BLaER1 treated with 17β-estradiol and CSF1 and Interleukin-3, amounts not matched to agents 10 nM and 100 nM (cell line): ENCODE measurements around the gene COQ6.
"Not testable (repeated sequence)": the region's sequence is repeated elsewhere in the genome, so short reads cannot be mapped to it uniquely, and the experiment has no call there.

Experiments
- H3K27ac ChIP-seq, 11 experiments: shearing (Covaris generic); formaldehyde crosslinking; 2 replicates each; pipeline ENCODE4 v1.8.1; 2022
- H3K27me3 ChIP-seq, 11 experiments: shearing (Covaris generic); formaldehyde crosslinking; 2 replicates each; pipeline ENCODE4 v1.8.1; 2022
- H3K36me3 ChIP-seq, 11 experiments: shearing (Covaris generic); formaldehyde crosslinking; 2 replicates each; pipeline ENCODE4 v1.8.1; 2022
- H3K4me1 ChIP-seq, 10 experiments: shearing (Covaris generic); formaldehyde crosslinking; 2 replicates each; pipeline ENCODE4 v1.8.1; 2022
- H3K4me2 ChIP-seq, 11 experiments: shearing (Covaris generic); formaldehyde crosslinking; 2 replicates each; pipeline ENCODE4 v1.8.1; 2022
- H3K4me3 ChIP-seq, 10 experiments: shearing (Covaris generic); formaldehyde crosslinking; 2 replicates each; pipeline ENCODE4 v1.8.1; 2022
- H3K9ac ChIP-seq, 11 experiments: shearing (Covaris generic); formaldehyde crosslinking; 2 replicates each; pipeline ENCODE4 v1.8.1; 2022
- H3K9me3 ChIP-seq, 11 experiments: shearing (Covaris generic); formaldehyde crosslinking; replicated peaks in 1 of 11; 2 replicates each; pipeline ENCODE4 v1.8.1; 2022
- H4K20me1 ChIP-seq, 11 experiments: shearing (Covaris generic); formaldehyde crosslinking; 2 replicates each; pipeline ENCODE4 v1.8.1; 2022
- Cebpa-rat ChIP-seq, 11 experiments: shearing (Covaris generic); IDR thresholded peaks; 2 replicates each; pipeline ENCODE4 v1.8.1; 2022

COQ6 gene

DNA sequence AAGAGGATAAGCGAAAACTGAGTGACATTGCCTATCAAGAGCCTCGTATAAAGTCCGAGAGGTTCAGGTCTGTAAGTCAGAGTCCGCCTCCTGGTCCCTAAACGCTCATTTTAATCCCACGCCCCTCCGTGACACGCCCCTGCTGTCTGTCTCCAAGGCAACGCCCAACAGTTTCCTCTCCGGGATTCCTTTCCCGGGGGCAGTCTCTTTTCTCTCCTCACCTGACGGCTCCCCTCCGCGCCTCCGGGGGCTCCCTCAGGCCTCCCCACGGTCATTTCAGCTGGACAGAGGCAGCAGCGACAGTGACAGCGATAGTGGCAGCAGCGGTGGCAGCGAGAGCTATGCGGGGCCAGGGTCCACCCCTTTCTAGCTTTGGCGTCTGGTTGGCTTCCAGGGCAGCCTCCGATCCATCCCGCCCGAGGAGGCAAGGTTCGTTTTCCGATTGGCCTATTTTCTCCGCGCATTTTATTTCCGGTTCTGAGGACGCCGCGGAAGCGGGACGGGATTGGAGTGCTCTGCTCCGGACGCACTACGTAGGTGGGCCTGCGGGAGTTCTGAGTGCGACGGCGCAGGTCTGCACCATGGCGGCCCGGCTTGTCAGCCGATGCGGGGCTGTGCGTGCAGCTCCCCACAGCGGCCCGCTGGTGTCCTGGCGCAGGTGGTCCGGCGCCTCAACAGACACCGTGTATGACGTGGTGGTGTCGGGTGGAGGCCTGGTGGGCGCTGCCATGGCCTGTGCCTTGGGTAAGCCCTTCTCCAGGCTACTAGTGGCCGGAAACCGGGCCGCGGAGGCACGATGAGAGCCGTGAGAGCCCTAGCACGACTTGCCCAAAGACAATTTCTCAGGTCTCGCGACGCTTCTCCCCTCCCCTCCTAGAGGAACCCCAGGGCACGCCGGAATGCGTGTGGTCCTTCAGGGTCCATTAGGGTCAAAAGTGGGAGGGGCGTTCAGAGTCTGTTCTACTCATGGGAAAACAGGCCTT lies at the start of gene COQ6, which contains the start of gene FAM161B:
TSS of gene COQ6 (plus strand) at position 551 of the 983 bp plus-strand sequence. CDS start at position 582, 31 bp downstream.
TSS of gene FAM161B (minus strand) at position 343 of the 983 bp plus-strand sequence. CDS start at position 275, 68 bp downstream.
- peak within 1 kb of the TSS; percentile 74 to 83 (median 81) for H3K9ac ChIP-seq
- H3K27ac ChIP-seq: peak within 1 kb of the TSS; percentile 44 to 83 (median 76); a peak in 21 of 22 replicates
- peak within 1 kb of the TSS; percentile 67 to 81 (median 69) for H3K4me3 ChIP-seq
- H3K4me1 ChIP-seq: peaks cover 11 to 27% (median 16%) of the 10 kb centered on the region in 10 experiments; a peak in 18 of 20 replicates
- peak within 1 kb of the TSS; percentile 76 to 93 (median 85) for H3K4me2 ChIP-seq
- peaks cover 3 to 19% (median 15%) of the 10 kb centered on the region in 11 experiments; a peak in 19 of 22 replicates for H3K36me3 ChIP-seq
- no peaks in the 10 kb centered on the region for H4K20me1 ChIP-seq
- no peaks in the 10 kb centered on the region for H3K9me3 ChIP-seq
- no peak for TF ChIP-seq Cebpa-rat (IDR thresholded peaks at IDR 0.05)
- no peaks in the 10 kb centered on the region; a peak in 1 of 22 replicates for H3K27me3 ChIP-seq

DNA sequence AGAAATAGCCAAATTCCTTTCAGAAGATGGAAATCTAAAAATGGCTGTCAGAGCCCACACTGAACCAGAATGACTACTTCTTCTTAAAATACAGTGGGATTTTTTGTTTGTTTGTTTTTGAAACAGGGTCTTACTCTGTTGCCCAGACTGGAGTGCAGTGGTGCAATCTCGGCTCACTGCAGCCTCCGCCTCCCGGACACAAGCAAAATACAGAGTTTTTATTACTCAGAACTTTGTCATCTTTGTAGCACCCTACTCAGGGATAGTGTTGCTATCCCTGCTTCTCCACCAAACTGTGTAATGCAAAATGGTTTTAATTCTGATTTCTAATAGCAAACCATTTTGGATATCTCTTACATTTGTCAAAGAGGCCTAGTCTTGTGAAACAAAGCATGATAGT lies 47.1 kb upstream of the COQ6 start:
- Histone ChIP-seq H3K4me1 (no peaks in the 10 kb centered on the region), H3K36me3 (peaks cover 94 to 100% (median 98%) of the 10 kb centered on the region in 11 experiments), H3K27ac (no peak overlapping the region), H3K9ac (no peak overlapping the region), H3K4me3 (no peak overlapping the region), H3K9me3 (no peaks in the 10 kb centered on the region), H4K20me1 (peaks cover 0 to 52% (median 26%) of the 10 kb centered on the region in 11 experiments; a peak in 14 of 22 replicates), H3K27me3 (no peaks in the 10 kb centered on the region), H3K4me2 (no peak overlapping the region)
- no peak for TF ChIP-seq Cebpa-rat (IDR thresholded peaks at IDR 0.05)

DNA sequence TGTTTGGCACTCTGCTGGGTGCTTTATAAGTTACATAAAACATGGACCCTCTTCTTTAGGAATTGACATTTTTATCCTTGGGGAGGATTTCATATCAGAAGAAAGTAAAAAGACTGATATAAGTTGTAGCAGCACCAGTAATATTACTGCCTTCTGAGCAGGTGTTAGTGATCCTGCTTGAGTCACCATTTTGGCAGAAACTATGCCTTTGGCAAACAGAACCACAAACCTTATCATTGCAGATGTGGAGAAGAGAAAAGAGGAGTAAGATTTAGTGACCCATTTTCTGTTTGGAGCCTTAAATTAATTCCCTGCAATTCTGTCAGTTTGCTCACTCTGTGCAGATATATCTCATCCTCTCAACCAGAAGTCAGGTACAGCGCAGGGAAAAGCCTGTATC lies 40.4 kb upstream of the COQ6 start:
- Histone ChIP-seq H4K20me1 (peaks cover 0 to 49% (median 0%) of the 10 kb centered on the region in 11 experiments; a peak in 4 of 22 replicates), H3K4me1 (no peaks in the 10 kb centered on the region), H3K9me3 (peaks cover 18 to 36% (median 31%) of the 10 kb centered on the region in 11 experiments), H3K4me3 (no peak overlapping the region), H3K36me3 (peaks cover 97 to 100% (median 98%) of the 10 kb centered on the region in 11 experiments), H3K27me3 (no peaks in the 10 kb centered on the region), H3K4me2 (no peak overlapping the region), H3K9ac (no peak overlapping the region), H3K27ac (no peak overlapping the region)
- no peak for TF ChIP-seq Cebpa-rat (IDR thresholded peaks at IDR 0.05)

DNA sequence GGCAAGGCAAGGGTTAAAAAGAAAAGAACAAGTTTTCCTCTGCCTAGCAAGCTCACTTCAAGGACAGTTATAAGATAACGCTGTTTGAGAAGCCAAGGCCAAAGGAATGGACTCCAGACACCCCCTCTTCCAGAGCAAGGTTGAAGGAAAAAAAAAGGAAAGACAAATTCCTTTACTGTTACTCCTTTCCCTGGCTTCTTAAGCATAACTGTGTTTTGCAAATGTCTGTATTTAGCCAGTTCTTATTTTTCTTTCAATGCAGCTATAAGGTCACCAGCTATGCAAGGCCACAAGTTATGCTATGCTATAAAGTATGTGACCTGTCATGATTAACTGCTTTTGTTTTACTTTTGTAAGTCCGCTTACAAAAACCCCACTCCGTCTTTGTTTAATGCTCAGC lies 36.8 kb upstream of the COQ6 start:
- Histone ChIP-seq H3K4me1 (no peaks in the 10 kb centered on the region), H3K9ac (no peak overlapping the region), H3K27me3 (no peaks in the 10 kb centered on the region), H3K4me2 (no peak overlapping the region), H3K36me3 (peaks cover 96 to 100% (median 99%) of the 10 kb centered on the region in 11 experiments), H3K9me3 (peaks cover 18 to 36% (median 31%) of the 10 kb centered on the region in 11 experiments), H3K27ac (no peak overlapping the region), H3K4me3 (peak overlapping the region in 1 of 10 experiments; percentile 21; a peak in 1 of 20 replicates), H4K20me1 (peaks cover 0 to 73% (median 16%) of the 10 kb centered on the region in 11 experiments; a peak in 13 of 22 replicates)
- no peak for TF ChIP-seq Cebpa-rat (IDR thresholded peaks at IDR 0.05)

DNA sequence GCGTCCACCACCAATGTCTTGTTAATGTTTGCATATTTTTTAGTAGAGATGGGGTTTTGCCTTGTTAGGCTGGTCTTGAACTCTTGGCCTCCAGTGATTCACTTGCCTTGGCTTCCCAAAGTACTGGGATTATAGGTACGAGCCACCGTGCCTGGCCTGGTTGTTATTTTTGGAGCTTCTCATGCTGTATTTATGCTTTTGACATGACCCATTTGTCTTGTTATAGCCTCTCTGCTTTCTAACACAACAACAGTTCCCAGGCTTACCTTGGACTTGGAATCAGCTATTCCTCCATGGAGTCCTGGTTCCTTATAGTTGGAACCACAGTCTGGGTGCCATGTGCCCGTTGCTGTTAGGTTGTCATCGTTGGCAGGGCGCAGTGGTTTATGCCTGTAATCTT lies 33.8 kb upstream of the COQ6 start:
- H3K9me3 ChIP-seq: peaks cover 18 to 27% (median 24%) of the 10 kb centered on the region in 11 experiments
- H3K9ac ChIP-seq: no peak overlapping the region
- no peak overlapping the region for H3K4me3 ChIP-seq
- no peak for TF ChIP-seq Cebpa-rat (IDR thresholded peaks at IDR 0.05)
- no peak overlapping the region for H3K27ac ChIP-seq
- H3K27me3 ChIP-seq: no peaks in the 10 kb centered on the region
- H3K4me2 ChIP-seq: no peak overlapping the region
- peaks cover 0 to 80% (median 25%) of the 10 kb centered on the region in 11 experiments; a peak in 15 of 22 replicates for H4K20me1 ChIP-seq
- H3K4me1 ChIP-seq: no peaks in the 10 kb centered on the region
- peaks cover 96 to 100% (median 99%) of the 10 kb centered on the region in 11 experiments for H3K36me3 ChIP-seq

DNA sequence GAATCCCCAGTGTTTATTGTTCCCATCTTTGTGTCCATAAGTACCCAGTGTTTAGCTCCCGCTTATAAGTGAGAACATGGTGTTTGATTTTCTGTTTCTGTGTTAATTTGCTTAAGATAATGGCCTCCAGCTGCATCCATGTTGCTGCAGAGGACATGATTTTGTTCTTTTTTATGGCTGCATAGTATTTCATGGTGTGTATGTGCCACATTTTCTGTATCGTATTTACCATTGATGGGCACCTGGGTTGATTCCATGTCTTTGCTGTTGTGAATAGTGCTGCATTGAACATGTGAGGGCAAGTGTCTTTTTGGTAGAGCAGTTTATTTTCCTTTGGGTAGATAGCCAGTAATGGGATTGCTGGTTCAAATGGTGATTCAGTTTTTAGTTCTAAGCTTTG lies 30.6 kb upstream of the COQ6 start:
- not testable (repeated sequence) for H3K27ac ChIP-seq, H3K27me3 ChIP-seq, H3K4me2 ChIP-seq, H3K9me3 ChIP-seq, H3K4me3 ChIP-seq, H3K4me1 ChIP-seq, H3K9ac ChIP-seq
- peaks cover 0 to 71% (median 35%) of the 10 kb centered on the region in 11 experiments; a peak in 15 of 22 replicates for H4K20me1 ChIP-seq
- H3K36me3 ChIP-seq: peaks cover 96 to 100% (median 99%) of the 10 kb centered on the region in 11 experiments

DNA sequence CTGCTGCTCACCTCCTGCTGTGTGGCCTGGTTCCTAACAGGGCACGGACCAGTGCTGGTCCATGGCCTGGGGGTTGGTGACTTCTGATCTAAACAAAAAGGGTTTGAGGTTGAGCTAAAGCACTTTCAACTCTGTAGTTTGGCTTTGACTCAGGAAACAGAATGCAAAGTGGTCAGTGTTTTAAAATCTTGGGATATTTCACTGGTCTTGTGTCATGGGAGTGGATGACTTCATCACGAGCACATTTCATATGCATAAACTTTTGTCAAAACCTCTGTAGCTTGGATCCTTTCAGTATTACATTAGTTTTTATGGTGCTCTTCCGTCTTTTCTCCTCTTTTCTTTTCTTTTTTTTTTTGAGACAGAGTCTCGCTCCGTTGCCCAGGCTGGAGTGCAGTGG lies 25.8 kb upstream of the COQ6 start:
- no peaks in the 10 kb centered on the region for H3K4me1 ChIP-seq
- peaks cover 98 to 100% (median 100%) of the 10 kb centered on the region in 11 experiments for H3K36me3 ChIP-seq
- no peak overlapping the region for H3K27ac ChIP-seq

DNA sequence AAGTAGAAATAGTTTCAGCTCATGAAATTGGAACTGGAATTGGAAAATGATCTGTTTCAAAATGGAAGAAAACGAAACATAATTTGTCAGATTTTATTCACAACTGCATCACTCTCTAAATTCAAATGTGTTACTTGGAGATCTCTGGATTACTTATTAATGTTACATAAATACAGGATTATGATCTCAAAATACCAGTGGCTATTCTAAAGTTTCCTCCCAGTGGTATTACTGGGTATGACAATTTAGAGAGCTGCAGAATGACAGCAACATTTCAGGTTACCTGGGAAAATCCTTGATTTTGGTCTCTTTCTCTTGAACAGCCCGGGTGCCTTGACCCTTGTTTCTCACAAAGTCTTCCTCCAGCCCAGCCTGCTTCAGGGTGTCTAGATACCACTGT lies 14.4 kb upstream of the COQ6 start:
- no peaks in the 10 kb centered on the region for H3K9me3 ChIP-seq
- H3K27me3 ChIP-seq: no peaks in the 10 kb centered on the region
- H3K4me2 ChIP-seq: no peak overlapping the region
- H3K9ac ChIP-seq: no peak overlapping the region
- no peak for TF ChIP-seq Cebpa-rat (IDR thresholded peaks at IDR 0.05)
- H4K20me1 ChIP-seq: peaks cover 0 to 20% (median 4%) of the 10 kb centered on the region in 11 experiments; a peak in 8 of 22 replicates
- peaks cover 43 to 81% (median 54%) of the 10 kb centered on the region in 11 experiments for H3K36me3 ChIP-seq
- peaks cover 0 to 13% (median 7%) of the 10 kb centered on the region in 10 experiments; a peak in 14 of 20 replicates for H3K4me1 ChIP-seq
- no peak overlapping the region for H3K4me3 ChIP-seq
- H3K27ac ChIP-seq: no peak overlapping the region

More for the DNA sequence above, 25.8 kb upstream of the COQ6 start:
- Histone ChIP-seq H3K9ac (no peak overlapping the region), H3K4me2 (no peak overlapping the region), H3K27me3 (no peaks in the 10 kb centered on the region), H4K20me1 (peaks cover 0 to 51% (median 21%) of the 10 kb centered on the region in 11 experiments; a peak in 10 of 22 replicates), H3K9me3 (no peaks in the 10 kb centered on the region), H3K4me3 (no peak overlapping the region)
- TF ChIP-seq Cebpa-rat (IDR thresholded peaks at IDR 0.05): no peak

DNA sequence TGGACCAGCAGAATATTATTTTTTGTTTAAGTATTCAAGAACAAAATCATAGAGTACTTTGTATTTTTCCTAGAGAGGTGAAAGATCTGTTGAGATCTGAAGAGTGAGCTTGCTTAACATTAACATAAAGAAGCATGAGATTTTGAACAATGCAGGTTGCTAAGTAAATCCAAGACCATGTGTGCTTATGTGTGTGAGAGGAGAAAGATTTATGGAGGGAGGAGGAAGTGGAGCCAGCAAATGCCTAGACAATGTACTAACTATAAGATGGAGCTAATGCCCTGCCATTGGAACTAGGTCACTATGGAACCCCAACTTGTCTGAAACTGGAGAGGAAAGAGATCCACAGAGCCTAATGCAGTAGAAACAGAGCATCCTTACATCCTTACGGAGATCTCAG lies 13.6 kb upstream of the COQ6 start:
- Histone ChIP-seq H3K4me1 (peaks cover 0 to 16% (median 9%) of the 10 kb centered on the region in 10 experiments; a peak in 16 of 20 replicates), H3K36me3 (peaks cover 34 to 73% (median 45%) of the 10 kb centered on the region in 11 experiments), H4K20me1 (peaks cover 0 to 20% (median 4%) of the 10 kb centered on the region in 11 experiments; a peak in 7 of 22 replicates), H3K9ac (no peak overlapping the region), H3K27ac (no peak overlapping the region), H3K9me3 (no peaks in the 10 kb centered on the region), H3K27me3 (no peaks in the 10 kb centered on the region), H3K4me3 (no peak overlapping the region), H3K4me2 (no peak overlapping the region)
- no peak for TF ChIP-seq Cebpa-rat (IDR thresholded peaks at IDR 0.05)
